SH-SY5Y (cell line): Measurements from ENCODE around the gene SPDEF.

ENCODE experiments used
- GATA2 ChIP-seq: IDR thresholded peaks from 2 replicates; pipeline ENCODE4 v1.6.1; 2011; ENCODE audit warnings: mild to moderate bottlenecking, low read depth, low read length
- GATA3 ChIP-seq: IDR thresholded peaks from 2 replicates; pipeline ENCODE4 v1.6.1; 2011; ENCODE audit warnings: low read depth, mild to moderate bottlenecking, low read length, moderate library complexity

DNA sequence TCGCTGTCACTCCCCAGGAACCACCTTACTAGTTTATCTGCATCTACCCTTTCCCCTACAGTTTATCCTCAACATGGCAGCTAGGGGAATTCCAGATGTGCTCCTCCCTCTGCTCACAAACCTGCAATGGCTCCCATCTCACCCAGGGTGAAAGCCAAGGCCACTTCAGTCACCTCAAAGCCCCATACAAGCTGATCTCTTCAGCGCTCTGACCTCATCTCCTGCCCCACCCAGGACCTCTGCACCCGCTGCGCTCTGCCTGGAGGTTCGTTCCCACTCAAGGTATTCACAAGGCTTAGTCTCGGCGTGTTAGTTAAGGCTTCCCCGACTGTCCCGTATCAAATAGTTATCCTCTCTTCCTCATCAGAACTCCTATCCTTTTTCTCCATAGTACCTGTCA lies 28.6 kb upstream of the SPDEF start:
- TF ChIP-seq GATA3: no peak
- TF ChIP-seq GATA2: no peak
